Breast epithelium (tissue), 3 donors: Measurements from ENCODE around the gene RARA.

Experiments used
- CTCF ChIP-seq, 3 donors: fragments of 450-650 bp; IDR thresholded peaks; one replicate each; pipeline ENCODE4 v1.5.1; 2016 to 2017; ENCODE audit warnings: antibody characterized with exemption in 3 of 3, mild to moderate bottlenecking in 3 of 3, moderate library complexity in 3 of 3
- POLR2A ChIP-seq: fragments of 450-650 bp; IDR thresholded peaks from one replicate; pipeline ENCODE4 v1.6.1; 2016; ENCODE audit warnings: antibody characterized with exemption, mild to moderate bottlenecking, moderate library complexity

- TF ChIP-seq POLR2A = no peak
- no peak for TF ChIP-seq CTCF (IDR thresholded peaks at IDR 0.05)
Measured at GRCh38 chr17:40348562-40349476, 39.8 kb downstream of the RARA start.
